Mucosa of descending colon (tissue), 3 donors: Measurements from ENCODE around the gene GALNT12. TPM values are rescaled to one million over a fixed set of nuclear protein-coding genes. Genes with fewer than 3 reads are reported as not detected.

Experiments
- ATAC-seq: fragments of 200-7000 bp; cut with Tn5 transposase; one replicate; pipeline ENCODE4 v1.9.1; 2020; ENCODE audit warnings: mild to moderate bottlenecking, moderate library complexity
- DNase-seq, 3 donors: peaks; one replicate each; pipeline ENCODE4 v3.0.0-alpha.2; 2020
- H3K36me3 ChIP-seq: fragments of 200-600 bp; one replicate; pipeline ENCODE4 v1.8.0; 2021; ENCODE audit warnings: low read depth, mild to moderate bottlenecking
- H3K4me1 ChIP-seq: fragments of 200-600 bp; one replicate; pipeline ENCODE4 v1.8.0; 2021; ENCODE audit warnings: low read depth, mild to moderate bottlenecking
- H3K4me3 ChIP-seq: fragments of 200-600 bp; one replicate; pipeline ENCODE4 v1.8.0; 2021; ENCODE audit warnings: mild to moderate bottlenecking
- H3K9me3 ChIP-seq: fragments of 200-600 bp; one replicate; pipeline ENCODE4 v1.8.0; 2021; ENCODE audit warnings: mild to moderate bottlenecking
- CTCF ChIP-seq: fragments of 200-600 bp; IDR thresholded peaks from one replicate; pipeline ENCODE4 v1.8.0; 2022; ENCODE audit warnings: antibody characterized with exemption, mild to moderate bottlenecking
- intact Hi-C, 2 donors: fragments of 100-400 bp; cut with DNase I in 1 of 2; cut with micrococcal nuclease in 1 of 2; formaldehyde crosslinking; loops; one replicate each; pipeline versions ENCODE4 v1.11.0 to v1.11.1; 2022; cut with DNase I, micrococcal nuclease
- total RNA-seq, 3 donors: library from RNA; stranded (reverse); fragmentation: NEBNext Ultra II Directional in 2 of 3; extraction: Animal tissue kit (Norgen Biotek cat#: 25700) in 2 of 3; gene quantifications; one replicate each; pipeline versions ENCODE4 v1.2.1 to v1.2.4, GENCODE V29; 2021 to 2023
- donor health status: DM: no; HTN: no; CAD: no; lungs with moderate emphysema.
- donor health status: DM: no; HTN: no; CAD: no.
- donor health status: DM: no; HTN: yes; CAD: no.

GALNT12 gene
- total RNA-seq, 3 donors from 2014 or later = 54.6 to 139 (median 121) TPM

GRCh38 chr9:98881356-98881755, 73.9 kb downstream of the GALNT12 start:
- intact Hi-C loops = no loop called here
- Histone ChIP-seq H3K4me3 (no peak overlapping the region), H3K36me3 (no peaks in the 10 kb centered on the region), H3K4me1 (no peaks in the 10 kb centered on the region), H3K9me3 (no peaks in the 10 kb centered on the region)
- ATAC-seq = no peak
- no peak for TF ChIP-seq CTCF
- DNase-seq = no peak

- DNase-seq (no peak), ATAC-seq (no peak)
- H3K4me3 ChIP-seq = no peak overlapping the region
- no peaks in the 10 kb centered on the region for H3K9me3 ChIP-seq
- no peaks in the 10 kb centered on the region for H3K36me3 ChIP-seq
- TF ChIP-seq CTCF = no peak
- no peaks in the 10 kb centered on the region for H3K4me1 ChIP-seq
- intact Hi-C loops = no loop called here
Measured at GRCh38 chr9:98881836-98882568, 74.5 kb downstream of the GALNT12 start.

- ATAC-seq (no peak), DNase-seq (no peak)
- Histone ChIP-seq H3K4me3 (no peak overlapping the region), H3K9me3 (no peaks in the 10 kb centered on the region), H3K4me1 (no peaks in the 10 kb centered on the region), H3K36me3 (no peaks in the 10 kb centered on the region)
- intact Hi-C loops = no loop called here
- TF ChIP-seq CTCF = no peak
Measured at GRCh38 chr9:98882569-98882923, 75.1 kb downstream of the GALNT12 start.

- DNase-seq (no peak), ATAC-seq (no peak)
- TF ChIP-seq CTCF = no peak
- H3K4me3 ChIP-seq = no peak overlapping the region
- no peaks in the 10 kb centered on the region for H3K4me1 ChIP-seq
- intact Hi-C loops = no loop called here
- no peaks in the 10 kb centered on the region for H3K36me3 ChIP-seq
- H3K9me3 ChIP-seq = no peaks in the 10 kb centered on the region
Measured at GRCh38 chr9:98883276-98883675, 75.8 kb downstream of the GALNT12 start.

DNA sequence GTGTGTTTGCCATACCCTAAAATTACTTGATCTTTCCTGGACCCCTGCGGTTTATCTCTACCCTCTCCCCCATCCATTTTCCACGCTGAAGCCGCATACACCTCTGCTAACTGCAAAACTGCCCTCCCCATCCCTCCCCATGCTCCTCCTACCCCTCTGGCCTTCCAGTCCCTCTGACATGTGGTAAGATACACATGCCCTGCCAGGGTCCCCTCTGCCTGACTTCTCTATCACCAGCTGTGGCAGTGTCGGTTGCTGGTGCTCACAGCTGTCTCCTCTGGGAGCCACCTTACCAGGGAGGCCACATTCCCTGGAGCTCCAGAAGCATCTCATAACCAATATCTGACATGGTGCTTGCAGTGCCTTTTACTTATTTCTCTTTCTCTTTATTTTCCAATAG, 77.4 kb downstream of the GALNT12 start:
- DNase-seq (no peak), ATAC-seq (no peak)
- Histone ChIP-seq H3K9me3 (no peaks in the 10 kb centered on the region), H3K36me3 (no peaks in the 10 kb centered on the region), H3K4me3 (no peak overlapping the region), H3K4me1 (no peaks in the 10 kb centered on the region)
- no peak for TF ChIP-seq CTCF
- intact Hi-C loops = no loop called here
